HG03196 (cell line): ENCODE data around the gene TACC3.

ENCODE experiments used
- ATAC-seq: cut with Tn5 transposase; IDR thresholded peaks from one replicate; pipeline ENCODE4 v1.9.1; 2021; ENCODE audit not compliant: unreplicated experiment

TACC3 gene

DNA sequence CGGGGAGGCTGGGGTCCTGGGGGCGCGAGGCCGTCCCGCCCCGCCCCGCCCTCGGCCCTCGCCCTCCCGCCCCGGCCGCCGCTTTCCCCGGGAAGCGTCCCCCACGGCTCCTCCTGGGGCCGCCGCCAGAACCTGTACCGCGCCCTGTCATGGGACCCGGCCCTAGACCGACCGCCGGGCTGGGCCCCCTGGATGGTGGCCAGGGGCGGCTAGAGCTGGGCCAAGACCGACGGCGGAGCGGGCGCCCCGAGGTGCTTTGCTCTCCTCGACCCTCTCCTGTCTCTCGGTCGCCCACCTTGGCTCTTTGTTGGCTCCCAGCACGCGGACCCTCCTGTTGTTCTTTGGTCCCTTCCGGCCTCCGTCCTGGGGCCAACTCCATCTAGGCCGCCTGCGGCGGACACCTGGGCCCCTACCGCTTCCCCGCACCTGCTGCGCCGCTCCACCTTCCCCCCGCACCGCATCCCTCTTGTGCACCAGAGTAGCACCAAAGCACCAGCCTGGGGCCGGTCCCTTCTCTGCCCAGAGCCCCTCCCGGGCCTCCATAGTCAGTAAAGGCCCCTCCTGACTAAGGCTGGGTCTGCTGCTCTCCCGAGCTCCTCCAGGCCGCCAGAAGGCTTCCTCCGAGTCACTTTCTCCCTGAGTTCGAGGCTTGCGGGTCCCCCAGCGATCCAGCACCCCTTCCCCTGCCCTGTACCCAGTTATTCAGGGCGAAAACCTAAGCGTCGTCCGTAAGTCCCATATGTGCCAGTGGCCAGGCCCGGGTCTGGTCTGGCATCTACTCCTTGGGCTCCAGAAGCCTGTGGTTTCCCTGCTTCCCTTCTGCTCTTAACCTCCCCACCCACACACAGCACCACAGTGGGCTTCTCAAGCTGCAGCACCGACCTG lies 587 bp downstream of the TACC3 start:
- no peak for ATAC-seq

DNA sequence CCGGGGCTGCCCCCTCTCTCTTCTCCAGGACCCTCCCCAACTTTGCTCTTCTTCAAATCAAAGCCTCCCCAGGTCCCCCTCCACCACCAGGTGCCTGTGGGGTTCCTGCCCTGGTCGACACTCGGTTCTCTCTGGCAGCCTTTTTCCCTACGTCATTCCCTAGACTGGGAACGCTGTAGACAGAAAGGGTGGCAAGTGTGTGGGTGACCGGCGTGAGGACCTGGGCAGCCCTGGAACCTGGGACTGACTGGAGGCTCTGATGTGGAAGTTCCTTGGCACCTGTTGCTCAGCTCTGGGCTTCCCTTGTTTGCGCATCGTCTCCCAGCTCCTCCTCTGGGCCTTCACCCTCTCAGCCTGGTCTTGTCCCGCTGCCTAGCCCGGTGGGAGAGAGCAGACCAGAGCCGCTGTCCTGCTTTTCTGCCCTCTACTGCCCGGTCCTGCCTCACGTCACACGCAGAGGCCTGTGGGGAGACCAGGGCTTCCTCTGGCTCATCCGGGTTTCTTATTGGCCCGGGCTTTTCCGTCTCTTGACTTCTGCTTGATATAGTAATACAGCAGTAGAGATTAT lies 1.3 kb downstream of the TACC3 start:
- no peak for ATAC-seq

DNA sequence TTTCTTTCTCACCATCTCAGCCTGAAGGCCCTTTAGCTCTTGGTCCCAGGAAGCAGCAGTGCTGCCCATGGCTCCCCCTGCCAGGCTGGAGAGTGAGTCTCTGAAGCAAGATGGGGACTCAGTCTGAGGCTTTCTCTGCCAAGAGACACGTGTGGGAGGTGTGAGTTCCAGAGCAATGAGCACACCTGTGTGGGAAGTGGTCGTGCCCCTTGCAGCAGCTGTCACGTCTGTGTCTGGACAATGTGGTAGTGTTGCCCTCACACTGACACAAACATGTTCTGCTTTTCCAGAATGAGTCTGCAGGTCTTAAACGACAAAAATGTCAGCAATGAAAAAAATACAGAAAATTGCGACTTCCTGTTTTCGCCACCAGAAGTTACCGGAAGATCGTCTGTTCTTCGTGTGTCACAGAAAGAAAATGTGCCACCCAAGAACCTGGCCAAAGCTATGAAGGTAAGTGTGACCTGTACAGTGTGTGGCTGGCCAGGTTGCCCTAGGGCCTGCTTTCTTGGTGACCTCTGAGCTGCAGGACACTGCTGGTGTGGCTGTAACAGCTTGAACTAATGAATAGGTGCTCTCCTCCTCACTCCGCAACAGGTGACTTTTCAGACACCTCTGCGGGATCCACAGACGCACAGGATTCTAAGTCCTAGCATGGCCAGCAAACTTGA lies 1.9 kb downstream of the TACC3 start:
- no peak for ATAC-seq

DNA sequence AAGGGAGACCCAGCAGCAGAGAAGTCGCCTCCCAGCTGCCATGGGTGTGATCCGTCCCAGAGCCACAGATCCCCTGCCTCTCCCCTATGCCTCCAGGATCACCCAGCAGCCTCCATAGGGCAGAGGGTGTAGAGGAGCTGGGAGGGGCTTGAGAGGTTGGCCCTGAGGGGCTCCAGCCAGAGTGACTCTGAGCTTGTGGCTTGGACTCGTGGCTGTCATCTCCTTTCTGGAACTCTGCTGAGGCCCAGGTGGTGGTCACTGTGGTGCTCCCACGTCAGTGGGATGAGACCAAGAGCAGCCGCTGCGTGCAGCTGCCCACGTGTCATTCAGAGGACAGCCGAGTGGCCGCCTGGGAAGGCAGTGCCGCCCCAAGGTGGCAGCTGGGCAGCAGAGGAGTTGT lies 4.2 kb downstream of the TACC3 start:
- ATAC-seq: no peak

DNA sequence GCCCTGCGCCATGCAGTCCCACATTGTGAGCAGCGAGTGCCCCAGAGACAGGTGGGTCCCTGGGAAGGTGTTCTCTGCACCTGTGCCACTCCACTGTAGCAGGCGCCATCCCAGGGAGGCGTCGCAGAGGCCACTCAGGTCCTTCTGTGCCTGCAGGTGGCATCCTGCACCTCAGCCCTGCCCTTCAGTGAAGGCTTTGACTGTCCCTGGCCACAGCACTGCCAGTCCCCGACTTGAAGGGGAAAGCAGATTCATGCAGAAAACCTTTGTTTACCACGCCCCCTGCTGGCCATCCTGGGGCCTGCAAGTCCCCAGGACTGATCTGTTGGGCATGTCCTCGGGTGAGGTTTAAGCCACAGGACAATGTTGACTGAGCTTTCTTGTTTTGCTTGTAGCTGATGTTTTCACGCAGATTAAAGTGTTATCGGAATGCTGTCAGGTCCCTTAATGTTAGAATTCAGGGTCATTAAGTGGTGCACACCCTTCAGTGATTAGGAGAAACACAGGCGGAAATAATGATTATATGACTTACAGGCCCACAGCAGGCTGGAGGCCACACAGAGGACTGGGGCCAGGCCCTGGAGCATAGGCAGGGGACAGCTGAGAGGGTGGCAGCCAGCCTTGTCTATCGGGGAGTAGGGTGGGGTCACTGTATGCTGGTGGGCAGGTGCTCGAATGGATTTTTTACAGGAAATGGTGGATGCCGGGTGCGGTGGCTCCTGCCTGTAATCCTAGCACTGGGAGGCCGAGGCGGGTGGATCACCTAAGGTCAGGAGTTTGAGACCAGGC lies 5.0 kb downstream of the TACC3 start:
- no peak for ATAC-seq

DNA sequence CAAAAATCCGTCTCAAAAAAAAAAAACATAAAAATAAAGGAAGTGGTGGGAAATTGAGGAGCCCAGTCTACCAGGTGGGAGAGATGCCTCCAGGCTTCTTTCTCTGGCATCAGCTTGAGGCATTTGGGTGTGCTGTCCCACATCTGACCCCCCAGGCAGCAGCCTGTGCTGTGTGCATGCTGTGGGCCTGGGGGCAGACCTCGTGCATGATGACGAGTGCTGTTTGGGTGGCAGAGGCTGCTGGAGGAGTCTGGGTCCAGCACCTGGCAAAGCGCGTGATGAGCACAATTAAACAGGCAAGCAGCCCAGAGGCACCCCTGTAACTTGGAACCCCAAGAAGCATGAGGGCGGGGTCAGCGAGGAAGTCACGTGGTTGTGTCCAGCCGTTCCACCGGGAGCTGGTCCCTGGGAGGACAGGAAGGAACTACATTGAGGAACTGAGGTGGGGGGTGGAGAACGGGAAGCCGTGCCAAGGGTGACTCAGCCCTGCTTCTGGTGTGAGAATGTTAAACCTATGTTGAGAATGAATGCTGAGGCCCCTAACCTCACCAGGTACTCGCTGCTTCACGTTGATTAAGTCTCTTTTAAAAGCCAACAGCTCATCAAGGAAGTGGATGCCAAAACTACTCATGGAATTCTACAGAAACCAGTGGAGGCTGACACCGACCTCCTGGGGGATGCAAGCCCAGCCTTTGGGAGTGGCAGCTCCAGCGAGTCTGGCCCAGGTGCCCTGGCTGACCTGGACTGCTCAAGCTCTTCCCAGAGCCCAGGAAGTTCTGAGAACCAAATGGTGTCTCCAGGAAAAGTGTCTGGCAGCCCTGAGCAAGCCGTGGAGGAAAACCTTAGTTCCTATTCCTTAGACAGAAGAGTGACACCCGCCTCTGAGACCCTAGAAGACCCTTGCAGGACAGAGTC lies 6.1 kb downstream of the TACC3 start:
- no peak for ATAC-seq

DNA sequence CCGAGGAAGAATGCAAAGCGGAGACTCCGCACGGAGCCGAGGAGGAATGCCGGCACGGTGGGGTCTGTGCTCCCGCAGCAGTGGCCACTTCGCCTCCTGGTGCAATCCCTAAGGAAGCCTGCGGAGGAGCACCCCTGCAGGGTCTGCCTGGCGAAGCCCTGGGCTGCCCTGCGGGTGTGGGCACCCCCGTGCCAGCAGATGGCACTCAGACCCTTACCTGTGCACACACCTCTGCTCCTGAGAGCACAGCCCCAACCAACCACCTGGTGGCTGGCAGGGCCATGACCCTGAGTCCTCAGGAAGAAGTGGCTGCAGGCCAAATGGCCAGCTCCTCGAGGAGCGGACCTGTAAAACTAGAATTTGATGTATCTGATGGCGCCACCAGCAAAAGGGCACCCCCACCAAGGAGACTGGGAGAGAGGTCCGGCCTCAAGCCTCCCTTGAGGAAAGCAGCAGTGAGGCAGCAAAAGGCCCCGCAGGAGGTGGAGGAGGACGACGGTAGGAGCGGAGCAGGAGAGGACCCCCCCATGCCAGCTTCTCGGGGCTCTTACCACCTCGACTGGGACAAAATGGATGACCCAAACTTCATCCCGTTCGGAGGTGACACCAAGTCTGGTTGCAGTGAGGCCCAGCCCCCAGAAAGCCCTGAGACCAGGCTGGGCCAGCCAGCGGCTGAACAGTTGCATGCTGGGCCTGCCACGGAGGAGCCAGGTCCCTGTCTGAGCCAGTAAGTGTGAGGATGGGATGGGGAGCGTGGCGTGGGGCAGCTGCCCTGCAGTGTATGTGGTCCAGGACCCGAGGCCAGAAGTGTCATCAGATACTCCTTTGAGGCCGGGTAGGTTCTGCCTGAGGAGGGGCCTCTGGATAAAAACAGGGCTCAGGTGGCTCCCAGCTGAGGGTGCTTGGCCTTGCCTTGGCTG lies 7.0 kb downstream of the TACC3 start:
- no peak for ATAC-seq

DNA sequence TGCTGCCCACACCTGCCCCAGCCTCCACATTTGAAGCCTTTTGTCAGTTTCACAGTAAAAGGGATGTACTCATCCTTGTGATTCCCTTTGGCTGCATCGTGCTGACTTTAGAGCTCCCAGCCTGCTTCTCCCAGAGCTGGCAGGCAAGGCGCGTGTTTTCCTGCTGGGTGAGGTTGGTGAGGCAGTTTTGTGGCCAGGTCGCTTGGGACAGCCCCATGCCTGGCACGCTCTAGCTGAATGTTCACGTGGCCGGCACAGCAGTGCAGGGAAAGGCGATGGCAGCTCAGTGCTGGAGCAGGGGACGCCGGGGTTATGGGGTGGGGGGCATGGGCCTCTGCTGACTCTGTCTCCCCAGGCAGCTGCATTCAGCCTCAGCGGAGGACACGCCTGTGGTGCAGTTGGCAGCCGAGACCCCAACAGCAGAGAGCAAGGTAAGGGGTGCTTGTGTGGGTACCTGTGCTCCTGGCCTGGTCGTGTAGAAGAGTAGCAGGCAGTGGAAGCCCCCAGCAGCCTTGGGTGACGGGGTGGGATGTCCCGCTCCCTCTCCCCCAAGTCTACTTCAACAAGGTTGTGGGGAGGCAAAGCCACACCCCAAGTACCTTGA lies 9.3 kb downstream of the TACC3 start:
- no peak for ATAC-seq

DNA sequence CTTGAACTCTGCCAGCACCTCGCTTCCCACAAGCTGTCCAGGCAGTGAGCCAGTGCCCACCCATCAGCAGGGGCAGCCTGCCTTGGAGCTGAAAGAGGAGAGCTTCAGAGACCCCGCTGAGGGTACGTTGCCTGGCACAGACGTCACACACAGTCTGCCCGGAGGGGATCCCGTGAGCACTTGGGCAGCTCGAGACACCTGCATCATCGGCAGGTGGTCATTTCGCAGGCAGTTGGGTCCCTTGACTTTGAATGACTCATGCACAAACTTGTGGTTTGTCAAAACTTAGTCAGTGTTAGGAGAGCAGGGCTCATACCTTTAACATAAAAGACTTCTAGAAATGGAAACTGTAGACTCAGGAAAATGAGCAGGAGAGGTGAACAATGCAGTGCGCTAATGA lies 9.9 kb downstream of the TACC3 start:
- no peak for ATAC-seq

DNA sequence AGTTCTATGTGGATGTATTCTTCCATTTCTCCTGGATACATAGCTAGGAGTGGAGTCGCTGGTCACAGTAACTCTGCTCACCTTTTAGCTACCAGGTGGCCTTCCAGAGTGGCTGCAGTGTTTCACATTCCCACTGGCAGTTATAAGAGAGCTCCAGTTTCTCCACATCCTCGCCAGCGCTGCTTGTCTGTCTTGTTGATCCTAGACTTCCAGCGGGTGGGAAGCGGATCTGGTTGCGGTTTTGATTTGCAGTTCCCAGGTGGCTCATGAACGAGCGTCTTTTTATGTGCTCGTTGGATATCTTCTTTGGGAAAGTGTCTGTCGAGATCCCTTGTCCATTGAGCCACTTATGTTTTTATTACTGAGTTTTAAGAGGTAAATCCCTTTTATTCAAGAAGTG lies 11.6 kb downstream of the TACC3 start:
- ATAC-seq: no peak

DNA sequence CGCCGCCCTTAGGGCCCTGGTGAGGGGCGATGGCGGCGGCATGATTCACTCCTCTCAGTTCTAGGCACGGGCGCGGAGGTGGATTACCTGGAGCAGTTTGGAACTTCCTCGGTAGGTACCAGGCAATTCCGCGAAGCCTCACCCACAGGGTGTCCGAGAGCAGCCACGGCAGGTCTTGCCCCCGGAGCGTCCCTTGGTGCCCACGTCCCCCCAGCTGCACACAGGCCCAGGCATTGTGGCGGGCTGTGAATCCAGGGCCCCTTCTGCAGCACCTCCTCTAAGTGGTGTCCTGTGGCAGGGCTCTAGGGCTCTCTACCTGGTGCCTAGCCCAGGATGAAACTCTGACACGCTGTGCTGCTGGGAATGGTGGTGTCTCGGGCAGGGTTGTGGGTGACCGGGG lies 13.9 kb downstream of the TACC3 start:
- no peak for ATAC-seq

DNA sequence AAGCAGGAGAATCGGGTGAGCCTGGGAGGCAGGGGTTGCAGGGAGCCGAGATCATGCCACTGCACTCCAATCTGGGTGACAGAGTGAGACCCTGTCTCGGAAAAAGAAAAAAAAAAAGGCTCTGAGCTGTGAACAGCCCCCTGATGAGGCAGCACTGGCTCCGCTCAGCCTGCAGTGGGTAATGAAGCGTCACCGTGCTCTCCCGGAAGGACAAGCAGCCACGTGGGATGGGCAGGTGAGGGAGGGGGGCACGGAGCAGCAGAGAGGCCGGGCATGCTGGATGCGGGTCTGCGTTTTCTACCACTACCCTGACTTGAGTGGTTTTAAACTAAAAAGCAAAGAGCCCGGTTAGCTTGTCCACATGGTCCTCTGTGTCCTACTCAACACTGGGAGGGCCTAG lies 15.5 kb downstream of the TACC3 start:
- no peak for ATAC-seq

DNA sequence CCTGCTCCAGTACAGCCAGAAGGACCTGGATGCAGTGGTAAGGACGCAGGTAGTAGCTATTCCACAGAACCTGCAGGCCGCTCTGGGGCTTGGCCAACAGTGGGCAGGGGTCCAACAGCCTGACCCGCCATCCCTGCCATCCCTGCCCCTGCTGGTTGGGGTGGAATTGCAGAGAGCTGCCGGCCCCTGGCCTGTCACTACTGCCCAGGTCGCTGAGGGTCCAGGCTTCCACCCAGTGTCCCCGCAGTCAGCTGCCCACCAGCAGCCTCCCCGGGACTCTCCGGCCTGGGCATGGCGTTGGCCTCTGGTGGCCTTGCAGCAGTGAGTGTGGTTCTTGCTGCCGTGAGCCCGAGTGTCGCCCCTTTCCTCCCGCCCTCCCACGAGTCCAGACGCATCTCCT lies 16.3 kb downstream of the TACC3 start:
- no peak for ATAC-seq

DNA sequence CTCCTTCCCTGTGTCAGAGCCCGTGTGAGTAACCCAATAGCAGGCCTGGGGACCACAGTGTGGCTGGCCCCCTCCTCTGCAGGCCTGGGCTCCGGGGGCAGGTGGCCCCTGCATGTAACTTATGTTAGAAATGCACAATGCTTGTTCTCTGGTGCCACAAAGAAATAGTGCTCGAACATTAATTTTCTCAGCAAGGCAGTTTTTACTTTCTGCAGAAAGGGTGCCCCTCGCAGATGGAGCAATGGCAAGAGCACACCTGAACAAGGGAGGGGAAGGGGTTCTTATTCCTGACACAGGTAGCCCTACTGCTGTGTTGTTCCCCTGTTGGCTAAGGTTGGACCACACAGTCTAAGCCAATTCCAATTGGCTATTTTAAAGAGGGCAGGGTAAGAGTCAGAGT lies 17.1 kb downstream of the TACC3 start:
- no peak for ATAC-seq

DNA sequence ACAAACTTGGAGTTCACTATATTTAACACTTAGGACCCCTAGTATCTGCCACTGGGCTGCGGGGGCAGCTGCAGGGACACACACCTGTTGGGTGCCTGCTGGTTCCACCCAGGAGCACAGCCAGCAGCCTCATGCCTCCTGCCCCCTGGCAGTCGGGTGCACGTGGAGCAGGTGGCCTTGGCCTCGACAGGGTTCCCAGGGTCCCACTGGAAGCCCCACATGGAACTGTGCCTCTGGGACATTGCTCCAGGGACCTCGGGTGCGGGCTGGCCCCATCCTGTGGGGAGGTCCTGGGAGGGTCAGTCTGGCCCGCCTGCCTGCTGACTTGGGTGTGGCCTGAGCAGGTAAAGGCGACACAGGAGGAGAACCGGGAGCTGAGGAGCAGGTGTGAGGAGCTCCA lies 18.0 kb downstream of the TACC3 start:
- ATAC-seq: no peak

DNA sequence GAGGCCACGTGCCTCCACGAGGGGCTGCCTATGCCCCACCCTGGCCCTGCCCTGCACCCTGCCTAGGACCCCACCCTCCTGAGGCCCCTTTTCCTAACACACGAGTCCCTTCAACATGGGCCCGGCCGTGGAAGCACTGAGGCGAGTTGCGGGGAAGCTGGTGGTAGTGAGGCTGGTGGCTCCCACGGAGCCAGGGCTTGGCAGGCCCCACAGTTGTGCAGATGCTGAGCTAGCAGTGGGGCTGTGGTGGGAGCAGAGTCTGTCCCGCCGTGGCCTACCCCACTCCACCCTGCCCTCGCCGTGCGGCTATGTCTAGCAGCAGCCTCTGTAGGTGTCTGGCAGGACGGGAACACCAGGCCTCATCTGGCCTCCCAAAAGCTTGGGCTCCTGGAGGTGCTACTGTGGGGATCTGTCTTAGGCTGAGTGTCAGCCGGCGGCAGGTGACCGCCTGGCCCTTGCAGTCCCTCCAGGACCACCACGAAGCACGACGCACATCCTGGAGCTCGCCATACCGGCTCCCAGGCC lies 18.8 kb downstream of the TACC3 start:
- no peak for ATAC-seq

DNA sequence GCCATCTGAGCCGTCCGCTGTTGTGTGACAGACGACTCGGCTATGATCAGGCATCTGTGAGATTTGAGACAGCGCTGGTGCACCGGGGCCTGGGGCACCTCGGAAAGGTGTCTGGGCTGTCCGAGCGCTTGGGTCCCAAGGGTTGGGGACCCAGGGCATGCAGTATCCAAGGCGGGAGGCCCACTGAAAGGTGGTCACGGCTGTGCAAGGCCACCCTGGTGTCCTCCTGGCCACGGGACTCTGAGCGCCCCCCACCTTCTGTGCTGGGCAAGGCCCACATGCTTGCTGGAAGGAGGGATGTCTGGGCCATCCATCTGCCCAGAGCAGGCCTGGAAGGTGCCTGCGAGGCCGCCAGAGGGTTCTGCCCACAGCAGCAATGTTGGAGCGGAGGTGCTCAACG lies 19.9 kb downstream of the TACC3 start:
- no peak for ATAC-seq

DNA sequence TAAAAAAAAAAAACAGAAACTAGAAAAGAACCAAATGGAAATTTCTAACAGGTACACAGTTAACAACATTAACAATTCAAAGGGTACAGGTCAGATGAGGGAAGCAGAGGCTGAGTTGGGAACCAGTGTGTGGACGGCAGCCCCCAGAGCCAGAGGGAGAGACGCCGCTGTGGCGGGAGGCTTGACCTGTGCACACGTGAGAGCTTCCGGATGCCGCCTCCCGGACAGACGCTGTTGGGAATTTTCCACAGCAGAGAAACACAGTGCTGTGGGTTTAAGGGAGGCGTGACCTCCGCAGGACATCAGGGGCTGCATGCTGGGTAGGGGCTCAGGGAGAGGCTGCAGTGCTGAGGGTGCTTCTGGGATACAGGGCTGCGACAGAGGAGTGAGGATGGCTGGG lies 22.2 kb downstream of the TACC3 start:
- no peak for ATAC-seq

DNA sequence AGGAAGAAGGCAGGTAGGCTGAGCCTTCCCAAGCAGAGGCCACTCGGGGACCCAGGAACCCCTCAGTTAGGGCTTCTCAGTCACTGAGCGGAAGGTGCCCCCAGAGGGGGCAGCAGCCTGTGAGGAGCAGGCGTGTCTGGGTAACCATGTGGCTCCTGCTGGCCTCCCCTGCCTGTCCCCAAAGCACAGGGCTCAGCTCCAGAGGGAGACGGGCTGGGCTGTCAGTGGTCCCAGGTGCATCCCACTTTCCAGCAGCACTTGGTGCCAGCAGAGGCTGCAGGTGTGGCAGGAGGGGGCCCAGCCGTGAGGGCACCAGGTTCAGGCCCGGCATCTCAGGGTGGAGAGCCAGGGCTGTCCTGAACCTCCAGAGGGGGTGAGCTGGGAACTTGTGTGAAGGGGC lies 22.7 kb downstream of the TACC3 start:
- no peak for ATAC-seq
